ENCODE data around the gene DCTN3.

Gene DCTN3

GRCh38 chr9:34610434-34611206 lies 9.7 kb downstream of the DCTN3 start:
- Histone ChIP-seq H3K9me3 (ENCODE audit: control insufficient read depth, low read length) (no peaks in the 10 kb centered on the region), H2AFZ (no peak overlapping the region), H3K27me3 (ENCODE audit: control insufficient read depth, insufficient read depth, low read length) (no peaks in the 10 kb centered on the region), H3K36me3 (ENCODE audit: control insufficient read depth, insufficient read depth, low read length) (no peaks in the 10 kb centered on the region), H3K4me2 (ENCODE audit: low read length) (peak overlapping the region; percentile 98), H3K9ac (no peak overlapping the region), H3K79me2 (no peaks in the 10 kb centered on the region), H3K27ac (no peak overlapping the region), H3K4me3 (ENCODE audit: low read depth, low read length) (peak overlapping the region; percentile 97), H3K4me1 (no peaks in the 10 kb centered on the region)
- TF ChIP-seq, protein P1, sequence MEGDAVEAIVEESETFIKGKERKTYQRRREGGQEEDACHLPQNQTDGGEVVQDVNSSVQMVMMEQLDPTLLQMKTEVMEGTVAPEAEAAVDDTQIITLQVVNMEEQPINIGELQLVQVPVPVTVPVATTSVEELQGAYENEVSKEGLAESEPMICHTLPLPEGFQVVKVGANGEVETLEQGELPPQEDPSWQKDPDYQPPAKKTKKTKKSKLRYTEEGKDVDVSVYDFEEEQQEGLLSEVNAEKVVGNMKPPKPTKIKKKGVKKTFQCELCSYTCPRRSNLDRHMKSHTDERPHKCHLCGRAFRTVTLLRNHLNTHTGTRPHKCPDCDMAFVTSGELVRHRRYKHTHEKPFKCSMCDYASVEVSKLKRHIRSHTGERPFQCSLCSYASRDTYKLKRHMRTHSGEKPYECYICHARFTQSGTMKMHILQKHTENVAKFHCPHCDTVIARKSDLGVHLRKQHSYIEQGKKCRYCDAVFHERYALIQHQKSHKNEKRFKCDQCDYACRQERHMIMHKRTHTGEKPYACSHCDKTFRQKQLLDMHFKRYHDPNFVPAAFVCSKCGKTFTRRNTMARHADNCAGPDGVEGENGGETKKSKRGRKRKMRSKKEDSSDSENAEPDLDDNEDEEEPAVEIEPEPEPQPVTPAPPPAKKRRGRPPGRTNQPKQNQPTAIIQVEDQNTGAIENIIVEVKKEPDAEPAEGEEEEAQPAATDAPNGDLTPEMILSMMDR (IDR thresholded peaks at IDR 0.05) = no peak

GRCh38 chr9:34607331-34607730 lies 13.0 kb downstream of the DCTN3 start:
- Histone ChIP-seq H3K36me3 (ENCODE audit: control insufficient read depth, insufficient read depth, low read length) (no peaks in the 10 kb centered on the region), H3K9me3 (ENCODE audit: control insufficient read depth, low read length) (no peaks in the 10 kb centered on the region), H3K4me2 (ENCODE audit: low read length) (no peak overlapping the region), H3K4me3 (ENCODE audit: low read depth, low read length) (no peak overlapping the region), H3K27ac (no peak overlapping the region), H3K9ac (no peak overlapping the region), H3K27me3 (ENCODE audit: control insufficient read depth, insufficient read depth, low read length) (no peaks in the 10 kb centered on the region), H3K4me1 (peaks cover 2% of the 10 kb centered on the region), H3K79me2 (no peaks in the 10 kb centered on the region), H2AFZ (no peak overlapping the region)
- TF ChIP-seq, protein P1 (IDR thresholded peaks at IDR 0.05) = no peak

DNA sequence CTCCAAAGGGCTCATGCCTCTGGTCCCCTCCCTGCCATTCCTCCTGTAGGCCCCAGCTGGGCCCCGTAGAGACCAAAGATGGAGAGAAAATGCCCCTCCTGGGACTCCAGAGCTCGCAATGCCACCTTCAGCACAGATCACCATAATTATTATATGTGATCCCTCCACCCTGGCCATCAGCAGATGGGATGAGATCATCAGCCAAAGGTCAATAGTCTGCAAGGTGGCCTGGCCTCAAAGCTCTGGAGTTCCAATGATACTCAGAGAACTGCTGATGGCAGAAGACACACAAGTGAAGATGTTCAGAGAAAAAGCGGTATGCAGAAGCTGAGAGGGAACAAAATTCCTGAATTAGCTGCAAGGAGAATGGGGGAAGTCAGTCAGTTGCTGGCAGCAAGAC lies 13.4 kb downstream of the DCTN3 start:
- Histone ChIP-seq H3K27ac (no peak overlapping the region), H3K4me2 (ENCODE audit: low read length) (no peak overlapping the region), H3K9ac (no peak overlapping the region), H3K36me3 (ENCODE audit: control insufficient read depth, insufficient read depth, low read length) (no peaks in the 10 kb centered on the region), H3K9me3 (ENCODE audit: control insufficient read depth, low read length) (no peaks in the 10 kb centered on the region), H3K4me3 (ENCODE audit: low read depth, low read length) (no peak overlapping the region), H3K79me2 (no peaks in the 10 kb centered on the region), H3K4me1 (peaks cover 2% of the 10 kb centered on the region), H3K27me3 (ENCODE audit: control insufficient read depth, insufficient read depth, low read length) (no peaks in the 10 kb centered on the region), H2AFZ (no peak overlapping the region)
- TF ChIP-seq, protein P1 (IDR thresholded peaks at IDR 0.05) = no peak

DNA sequence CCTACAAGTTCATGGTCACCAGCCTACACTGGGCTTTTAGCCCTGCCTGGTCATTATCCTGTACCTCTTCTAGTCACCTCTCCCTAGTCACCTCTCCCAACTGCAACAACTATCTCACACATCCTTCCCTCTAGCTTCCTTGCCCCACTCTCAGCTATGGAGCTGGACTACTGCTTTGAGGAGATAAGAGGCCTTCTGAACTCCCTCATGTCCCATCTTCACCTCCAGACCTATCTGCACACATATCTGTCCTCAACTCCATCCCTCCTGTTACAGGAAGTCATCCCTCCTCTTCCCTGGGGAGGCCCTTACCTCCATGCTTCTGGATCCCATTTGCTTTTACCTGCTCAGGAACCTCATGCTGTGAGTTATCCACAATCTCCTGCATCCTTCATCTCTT lies 14.1 kb downstream of the DCTN3 start:
- TF ChIP-seq, protein P1 (IDR thresholded peaks at IDR 0.05) = no peak
- H3K27ac ChIP-seq = no peak overlapping the region
- H2AFZ ChIP-seq = no peak overlapping the region
- H3K36me3 ChIP-seq (ENCODE audit: control insufficient read depth, insufficient read depth, low read length) = no peaks in the 10 kb centered on the region
- no peak overlapping the region for H3K4me3 ChIP-seq (ENCODE audit: low read depth, low read length)
- H3K4me1 ChIP-seq = peaks cover 2% of the 10 kb centered on the region
- no peak overlapping the region for H3K9ac ChIP-seq
- no peaks in the 10 kb centered on the region for H3K79me2 ChIP-seq
- H3K27me3 ChIP-seq (ENCODE audit: control insufficient read depth, insufficient read depth, low read length) = no peaks in the 10 kb centered on the region
- no peak overlapping the region for H3K4me2 ChIP-seq (ENCODE audit: low read length)
- no peaks in the 10 kb centered on the region for H3K9me3 ChIP-seq (ENCODE audit: control insufficient read depth, low read length)

Data from parathyroid adenoma (tissue), 2 donors.